ENCODE results near the gene CECR2.

Gene CECR2

GRCh38 chr22:17512960-17513359, 143.7 kb downstream of the CECR2 start:
- Histone ChIP-seq H3F3A (ENCODE audit: insufficient read depth, low read length) (no peaks in the 10 kb centered on the region), H3K4me1 (ENCODE audit: insufficient read depth, low read length, severe bottlenecking) (no peaks in the 10 kb centered on the region), H2AFZ (ENCODE audit: low read length) (no peak overlapping the region), H3K9me3 (ENCODE audit: low read length) (no peaks in the 10 kb centered on the region), H4K20me1 (ENCODE audit: insufficient read depth, low read length) (no peaks in the 10 kb centered on the region), H3K4me2 (ENCODE audit: low read length) (no peak overlapping the region), H3K79me2 (ENCODE audit: insufficient read depth, low read length) (no peaks in the 10 kb centered on the region), H3K4me3 (ENCODE audit: low read depth, low read length, poor library complexity, severe bottlenecking) (no peak overlapping the region), H3K9ac (ENCODE audit: low read length) (no peak overlapping the region), H3K27ac (ENCODE audit: low read depth, low read length, poor library complexity, severe bottlenecking) (no peak overlapping the region), H3K9me2 (ENCODE audit: low read depth, low read length) (no peaks in the 10 kb centered on the region), H3K27me3 (ENCODE audit: insufficient read depth, low read length) (no peaks in the 10 kb centered on the region; the same call in 1 of the 2 replicates), H3K36me3 (ENCODE audit: insufficient read depth, low read length) (no peaks in the 10 kb centered on the region)
- TF ChIP-seq EZH2 (IDR thresholded peaks at IDR 0.05; ENCODE audit: borderline replicate concordance, low read length) (no peak), CTCF (IDR thresholded peaks at IDR 0.05; ENCODE audit: low read length) (no peak)

- Histone ChIP-seq H3K27me3 (ENCODE audit: insufficient read depth, low read length) (peaks cover 2% of the 10 kb centered on the region; the same call in 1 of the 2 replicates), H3K4me1 (ENCODE audit: insufficient read depth, low read length, severe bottlenecking) (no peaks in the 10 kb centered on the region), H3K27ac (ENCODE audit: low read depth, low read length, poor library complexity, severe bottlenecking) (no peak overlapping the region), H4K20me1 (ENCODE audit: insufficient read depth, low read length) (no peaks in the 10 kb centered on the region), H3F3A (ENCODE audit: insufficient read depth, low read length) (no peaks in the 10 kb centered on the region), H3K4me2 (ENCODE audit: low read length) (no peak overlapping the region), H3K36me3 (ENCODE audit: insufficient read depth, low read length) (no peaks in the 10 kb centered on the region), H3K9me2 (ENCODE audit: low read depth, low read length) (no peaks in the 10 kb centered on the region), H3K4me3 (ENCODE audit: low read depth, low read length, poor library complexity, severe bottlenecking) (no peak overlapping the region), H2AFZ (ENCODE audit: low read length) (no peak overlapping the region), H3K79me2 (ENCODE audit: insufficient read depth, low read length) (no peaks in the 10 kb centered on the region), H3K9me3 (ENCODE audit: low read length) (no peaks in the 10 kb centered on the region), H3K9ac (ENCODE audit: low read length) (no peak overlapping the region)
- TF ChIP-seq CTCF (IDR thresholded peaks at IDR 0.05; ENCODE audit: low read length) (no peak), EZH2 (IDR thresholded peaks at IDR 0.05; ENCODE audit: borderline replicate concordance, low read length) (no peak)
Measured at GRCh38 chr22:17513612-17514011, 144.4 kb downstream of the CECR2 start.

GRCh38 chr22:17514084-17514483, 144.8 kb downstream of the CECR2 start:
- Histone ChIP-seq H3K79me2 (ENCODE audit: insufficient read depth, low read length) (no peaks in the 10 kb centered on the region), H3K36me3 (ENCODE audit: insufficient read depth, low read length) (no peaks in the 10 kb centered on the region), H3K9me3 (ENCODE audit: low read length) (no peaks in the 10 kb centered on the region), H3K4me2 (ENCODE audit: low read length) (no peak overlapping the region), H3K9me2 (ENCODE audit: low read depth, low read length) (no peaks in the 10 kb centered on the region), H3F3A (ENCODE audit: insufficient read depth, low read length) (no peaks in the 10 kb centered on the region), H4K20me1 (ENCODE audit: insufficient read depth, low read length) (no peaks in the 10 kb centered on the region), H3K27ac (ENCODE audit: low read depth, low read length, poor library complexity, severe bottlenecking) (no peak overlapping the region), H2AFZ (ENCODE audit: low read length) (no peak overlapping the region), H3K4me3 (ENCODE audit: low read depth, low read length, poor library complexity, severe bottlenecking) (no peak overlapping the region), H3K9ac (ENCODE audit: low read length) (no peak overlapping the region), H3K27me3 (ENCODE audit: insufficient read depth, low read length) (peaks cover 4% of the 10 kb centered on the region; the same call in 1 of the 2 replicates), H3K4me1 (ENCODE audit: insufficient read depth, low read length, severe bottlenecking) (no peaks in the 10 kb centered on the region)
- TF ChIP-seq EZH2 (IDR thresholded peaks at IDR 0.05; ENCODE audit: borderline replicate concordance, low read length) (no peak), CTCF (IDR thresholded peaks at IDR 0.05; ENCODE audit: low read length) (no peak)
